GM06990 (cell line): ENCODE results near the gene LDLRAD2.
"Not testable (repeated sequence)": the region's sequence is repeated elsewhere in the genome, so short reads cannot be mapped to it uniquely, and the experiment has no call there.

Source experiments
- DNase-seq: peaks from one replicate; pipeline ENCODE4 v3.0.0-alpha.2; 2011; ENCODE audit not compliant: insufficient read length; ENCODE audit errors: extremely low read depth
- H3K27me3 ChIP-seq: replicated peaks from 2 replicates; pipeline ENCODE4 v1.6.0; 2011; ENCODE audit warnings: low read length; ENCODE audit not compliant: control insufficient read depth, insufficient read depth
- H3K36me3 ChIP-seq: 2 replicates; pipeline ENCODE4 v1.5.1; 2011; ENCODE audit warnings: low read length; ENCODE audit not compliant: control insufficient read depth, insufficient read depth
- H3K4me3 ChIP-seq: replicated peaks from 2 replicates; pipeline ENCODE4 v1.5.1; 2011; ENCODE audit warnings: low read depth, mild to moderate bottlenecking, control low read depth, low read length
- CTCF ChIP-seq: IDR thresholded peaks from 2 replicates; pipeline ENCODE4 v1.5.1; 2011; ENCODE audit warnings: low read length, control low read depth, mild to moderate bottlenecking, inconsistent platforms; ENCODE audit not compliant: insufficient read depth, poor library complexity, severe bottlenecking

Gene LDLRAD2

GRCh38 chr1:21775985-21776562 is 36.0 kb upstream of the LDLRAD2 start:
- Histone ChIP-seq H3K36me3 (no peaks in the 10 kb centered on the region; the same call in 1 of the 2 replicates), H3K27me3 (no peaks in the 10 kb centered on the region), H3K4me3 (no peak overlapping the region)
- DNase-seq = no peak
- no peak for TF ChIP-seq CTCF

DNA sequence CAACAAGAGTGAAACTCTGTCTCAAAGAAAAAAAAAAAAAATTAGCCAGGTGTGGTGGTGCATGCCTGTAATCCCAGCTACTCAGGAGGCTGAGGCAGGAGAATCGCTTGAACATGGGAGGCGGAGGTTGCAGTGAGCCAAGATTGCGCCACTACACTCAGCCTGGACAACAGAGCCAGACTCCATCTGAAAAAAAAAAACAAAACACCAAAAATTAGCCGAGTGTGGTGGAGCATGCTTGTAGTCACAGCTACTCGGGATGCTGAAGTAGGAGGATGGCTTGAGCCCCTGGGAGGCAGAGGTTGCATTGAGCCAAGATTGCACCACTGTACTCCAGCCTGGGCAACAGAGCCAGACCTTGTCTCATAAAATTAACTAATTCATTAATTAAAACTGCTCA is 35.1 kb upstream of the LDLRAD2 start:
- H3K4me3 ChIP-seq, DNase-seq, H3K36me3 ChIP-seq, H3K27me3 ChIP-seq: not testable (repeated sequence)

DNA sequence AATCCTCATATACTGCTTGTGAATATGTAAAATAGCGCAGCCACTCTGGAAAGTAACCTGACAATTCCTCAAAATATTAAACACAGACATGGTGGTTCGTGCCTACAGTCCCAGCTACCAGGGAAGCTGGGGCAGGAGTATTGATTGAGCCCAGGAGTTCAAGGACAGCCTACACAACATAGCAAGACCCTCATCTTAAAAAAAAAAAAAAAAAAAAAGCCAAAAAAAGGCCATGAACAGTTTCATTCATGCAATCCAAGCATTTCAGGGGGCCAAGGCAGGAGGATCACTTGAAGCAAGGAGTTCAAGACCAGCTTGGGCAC is 33.7 kb upstream of the LDLRAD2 start:
- no peak for DNase-seq
- no peak overlapping the region; the same call in 1 of the 2 replicates for H3K4me3 ChIP-seq
- no peak for TF ChIP-seq CTCF

DNA sequence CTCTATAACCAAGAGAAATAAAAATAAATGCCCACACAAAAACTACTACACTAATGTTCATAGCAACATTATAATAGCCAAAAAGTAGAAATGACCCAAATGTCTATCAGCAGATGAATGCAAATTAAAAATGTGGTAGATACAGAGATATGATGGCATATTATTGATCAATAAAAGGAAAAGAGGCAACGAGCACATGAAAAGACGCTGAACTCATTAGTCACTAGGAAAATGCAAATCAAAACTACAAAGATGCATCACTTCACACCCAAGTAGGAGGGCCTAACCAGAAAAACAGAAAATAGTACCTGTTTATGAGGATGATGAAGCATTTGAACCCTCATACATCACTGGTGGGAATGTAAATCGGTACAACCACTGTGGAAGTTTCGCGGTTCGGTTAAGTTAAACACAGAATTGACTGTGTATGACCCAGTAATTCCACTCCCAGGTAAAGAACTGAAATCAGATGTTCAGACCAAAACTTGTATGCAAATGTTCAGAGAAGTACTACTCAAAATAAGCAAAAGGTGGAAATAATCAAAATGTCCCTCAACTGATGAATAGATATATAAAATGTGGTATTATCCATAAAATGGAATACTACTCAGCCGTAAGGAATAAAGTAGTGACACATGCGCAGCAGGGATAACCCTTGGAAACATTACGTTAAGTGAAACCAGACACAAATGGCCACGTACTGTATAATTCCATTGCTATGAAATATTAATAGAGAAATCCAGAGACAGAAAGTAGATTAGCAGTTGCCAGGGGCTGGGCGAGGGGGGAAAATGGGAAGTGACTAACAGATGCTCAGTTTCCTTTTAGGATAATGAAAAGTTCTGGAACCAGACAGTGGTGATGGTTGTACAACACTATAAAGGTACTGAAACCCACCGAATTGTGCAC is 32.2 kb upstream of the LDLRAD2 start:
- TF ChIP-seq CTCF = no peak
- peak overlapping the region; percentile 94 for H3K4me3 ChIP-seq

More for the DNA sequence above, 33.7 kb upstream of the LDLRAD2 start:
- no peaks in the 10 kb centered on the region for H3K27me3 ChIP-seq
- no peaks in the 10 kb centered on the region for H3K36me3 ChIP-seq

GRCh38 chr1:21781815-21782348 is 30.2 kb upstream of the LDLRAD2 start:
- no peaks in the 10 kb centered on the region for H3K27me3 ChIP-seq
- no peak for TF ChIP-seq CTCF
- no peak for DNase-seq
- H3K36me3 ChIP-seq = no peaks in the 10 kb centered on the region
- H3K4me3 ChIP-seq = peak overlapping the region; percentile 94

More for the DNA sequence above, 32.2 kb upstream of the LDLRAD2 start:
- Histone ChIP-seq H3K27me3 (no peaks in the 10 kb centered on the region), H3K36me3 (no peaks in the 10 kb centered on the region)
- DNase-seq = peak; percentile 74

DNA sequence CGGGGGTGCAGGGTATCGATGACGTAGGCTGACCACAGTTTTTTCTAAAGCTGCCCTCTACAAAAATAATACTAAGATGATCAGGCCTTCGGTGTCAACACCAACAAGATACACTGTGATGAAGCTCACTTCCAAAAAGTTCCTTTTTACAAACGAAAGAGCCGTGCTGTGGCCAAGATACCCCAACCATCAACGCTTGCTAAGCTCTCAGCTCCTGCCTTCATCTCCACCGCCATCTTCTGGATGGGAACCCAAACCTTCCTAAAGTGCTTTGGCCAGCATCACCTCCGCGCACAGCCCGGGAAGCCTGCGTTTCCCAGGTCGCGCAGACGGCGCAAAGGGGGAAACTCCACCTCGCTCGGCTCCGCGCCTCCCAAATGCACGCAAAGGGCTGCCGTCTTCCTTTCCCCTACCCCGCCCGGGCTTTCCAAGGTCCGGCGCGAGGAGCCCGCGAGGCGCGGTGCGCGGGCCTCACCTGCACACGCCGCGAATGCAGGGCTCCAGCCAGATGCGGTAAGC is 29.7 kb upstream of the LDLRAD2 start:
- peak overlapping the region; percentile 94 for H3K4me3 ChIP-seq
- no peaks in the 10 kb centered on the region for H3K27me3 ChIP-seq
- DNase-seq = no peak
- H3K36me3 ChIP-seq = no peaks in the 10 kb centered on the region
- peak; percentile 39 for TF ChIP-seq CTCF
